H1 (cell line): ENCODE data around the gene MGLL.

ENCODE experiments used
- CBX5 ChIP-seq: fragments of 300-800, 300-1000 bp; sonication (generic); IDR thresholded peaks from 2 replicates; pipeline ENCODE4 v1.7.1; 2016; ENCODE audit warnings: antibody characterized with exemption, low read length, low read depth
- CEBPB ChIP-seq: IDR thresholded peaks from 2 replicates; pipeline ENCODE4 v1.6.1; 2012; ENCODE audit warnings: low read depth, low read length
- RAD21 ChIP-seq, 2 experiments: IDR thresholded peaks in 1 of 2; conservative IDR thresholded peaks in 1 of 2; 2 replicates each; pipeline ENCODE4 v1.6.1; 2011; ENCODE audit warnings: low read depth in 2 of 2, low read length in 2 of 2, improper control_type of control experiment in 1 of 2, inconsistent platforms in 1 of 2, mild to moderate bottlenecking in 1 of 2, moderate library complexity in 1 of 2
- RFX5 ChIP-seq: IDR thresholded peaks from 2 replicates; pipeline ENCODE4 v1.6.1; 2011; ENCODE audit warnings: low read depth, low read length, improper control_type of control experiment, borderline replicate concordance
- TAF1 ChIP-seq: IDR thresholded peaks from 2 replicates; pipeline ENCODE4 v1.6.1; 2011; ENCODE audit warnings: mild to moderate bottlenecking, low read depth, low read length
- TBP ChIP-seq: IDR thresholded peaks from 2 replicates; pipeline ENCODE4 v1.6.1; 2011; ENCODE audit warnings: low read depth, low read length, improper control_type of control experiment
- TF ChIP-seq, protein P1 (sequence below), 3 experiments: IDR thresholded peaks; 1 replicate in 2 of 3; 2 replicates in 1 of 3; pipeline versions ENCODE4 v1.5.1 to v1.6.1; 2011; ENCODE audit warnings: low read length in 3 of 3, mild to moderate bottlenecking in 3 of 3, inconsistent platforms in 2 of 3, low read depth in 1 of 3, moderate library complexity in 1 of 3; ENCODE audit not compliant: insufficient read depth in 1 of 3; ENCODE audit errors: control extremely low read depth in 1 of 3
- TF ChIP-seq, protein P2 (sequence below): IDR thresholded peaks from 2 replicates; pipeline ENCODE4 v1.6.1; 2012; ENCODE audit warnings: inconsistent platforms

DNA sequence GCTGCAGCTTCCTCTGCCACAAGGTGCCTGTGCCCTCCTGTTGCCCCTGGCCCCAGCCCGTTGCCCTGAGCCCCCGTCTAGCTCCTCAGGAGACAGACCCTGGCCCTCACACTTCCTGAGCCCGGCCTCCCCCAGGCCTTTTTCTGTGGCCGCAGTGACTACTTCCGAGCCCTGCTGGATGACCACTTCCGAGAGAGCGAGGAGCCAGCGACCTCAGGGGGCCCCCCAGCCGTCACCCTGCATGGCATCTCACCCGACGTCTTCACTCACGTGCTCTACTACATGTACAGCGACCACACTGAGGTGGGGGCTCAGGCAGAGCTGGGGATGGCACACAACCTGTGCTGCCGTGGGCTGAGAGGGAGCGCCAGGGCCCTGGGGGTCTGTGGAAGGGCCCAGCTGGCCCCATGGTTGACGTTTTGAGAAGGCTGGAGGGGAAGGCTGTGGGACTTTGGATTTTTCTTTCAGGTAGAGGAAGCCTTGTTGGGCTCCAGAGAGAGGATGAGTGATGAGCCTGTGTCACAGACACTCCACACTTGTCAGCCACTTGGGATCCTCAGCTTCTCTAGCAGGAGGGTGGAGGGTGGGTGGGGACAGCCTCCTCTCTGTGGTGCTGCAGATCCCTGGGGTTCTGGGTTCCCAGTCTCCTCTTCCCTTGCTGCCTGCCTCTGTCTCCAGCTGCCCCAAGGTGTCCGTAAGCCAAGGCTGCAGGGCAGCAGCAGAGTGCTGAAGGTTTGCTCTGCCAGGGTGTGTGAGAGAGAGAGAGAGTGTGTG is 144.6 kb downstream of the MGLL start:
- TF ChIP-seq, protein P1, sequence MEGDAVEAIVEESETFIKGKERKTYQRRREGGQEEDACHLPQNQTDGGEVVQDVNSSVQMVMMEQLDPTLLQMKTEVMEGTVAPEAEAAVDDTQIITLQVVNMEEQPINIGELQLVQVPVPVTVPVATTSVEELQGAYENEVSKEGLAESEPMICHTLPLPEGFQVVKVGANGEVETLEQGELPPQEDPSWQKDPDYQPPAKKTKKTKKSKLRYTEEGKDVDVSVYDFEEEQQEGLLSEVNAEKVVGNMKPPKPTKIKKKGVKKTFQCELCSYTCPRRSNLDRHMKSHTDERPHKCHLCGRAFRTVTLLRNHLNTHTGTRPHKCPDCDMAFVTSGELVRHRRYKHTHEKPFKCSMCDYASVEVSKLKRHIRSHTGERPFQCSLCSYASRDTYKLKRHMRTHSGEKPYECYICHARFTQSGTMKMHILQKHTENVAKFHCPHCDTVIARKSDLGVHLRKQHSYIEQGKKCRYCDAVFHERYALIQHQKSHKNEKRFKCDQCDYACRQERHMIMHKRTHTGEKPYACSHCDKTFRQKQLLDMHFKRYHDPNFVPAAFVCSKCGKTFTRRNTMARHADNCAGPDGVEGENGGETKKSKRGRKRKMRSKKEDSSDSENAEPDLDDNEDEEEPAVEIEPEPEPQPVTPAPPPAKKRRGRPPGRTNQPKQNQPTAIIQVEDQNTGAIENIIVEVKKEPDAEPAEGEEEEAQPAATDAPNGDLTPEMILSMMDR (IDR thresholded peaks at IDR 0.05; ENCODE audit: control extremely low read depth in 1 of 3, insufficient read depth in 1 of 3, low read depth in 1 of 3, low read length in 3 of 3): no peak
- TF ChIP-seq RAD21 (IDR thresholded peaks at IDR 0.05 in 1 of 2, conservative IDR thresholded peaks at IDR 0.05 in 1 of 2; ENCODE audit: low read depth in 2 of 2, low read length in 2 of 2): no peak
- no peak for TF ChIP-seq CEBPB
- TF ChIP-seq, protein P2, sequence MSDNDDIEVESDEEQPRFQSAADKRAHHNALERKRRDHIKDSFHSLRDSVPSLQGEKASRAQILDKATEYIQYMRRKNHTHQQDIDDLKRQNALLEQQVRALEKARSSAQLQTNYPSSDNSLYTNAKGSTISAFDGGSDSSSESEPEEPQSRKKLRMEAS: no peak
- no peak for TF ChIP-seq TAF1
- TF ChIP-seq TBP: no peak
- no peak for TF ChIP-seq CBX5
- TF ChIP-seq RFX5: no peak
